M059J (cell line): ENCODE results near the gene PRKRA. TPM values are rescaled to one million over a fixed set of nuclear protein-coding genes. Genes with fewer than 3 reads are reported as not detected.
"Not testable (repeated sequence)": the region's sequence is repeated elsewhere in the genome, so short reads cannot be mapped to it uniquely, and the experiment has no call there.

Source experiments
- DNase-seq: peaks from one replicate; pipeline ENCODE4 v3.0.0-alpha.2; 2012; ENCODE audit warnings: low read depth
- total RNA-seq: library from RNA; depleted of rRNA; stranded (reverse); fragments of >200 nt; shearing (Covaris generic); gene quantifications from 2 replicates; pipeline ENCODE4 v1.2.3, GENCODE V29; 2014

Gene PRKRA
- total RNA-seq, 1 experiment from 2014 or later = 53.7 TPM

DNA sequence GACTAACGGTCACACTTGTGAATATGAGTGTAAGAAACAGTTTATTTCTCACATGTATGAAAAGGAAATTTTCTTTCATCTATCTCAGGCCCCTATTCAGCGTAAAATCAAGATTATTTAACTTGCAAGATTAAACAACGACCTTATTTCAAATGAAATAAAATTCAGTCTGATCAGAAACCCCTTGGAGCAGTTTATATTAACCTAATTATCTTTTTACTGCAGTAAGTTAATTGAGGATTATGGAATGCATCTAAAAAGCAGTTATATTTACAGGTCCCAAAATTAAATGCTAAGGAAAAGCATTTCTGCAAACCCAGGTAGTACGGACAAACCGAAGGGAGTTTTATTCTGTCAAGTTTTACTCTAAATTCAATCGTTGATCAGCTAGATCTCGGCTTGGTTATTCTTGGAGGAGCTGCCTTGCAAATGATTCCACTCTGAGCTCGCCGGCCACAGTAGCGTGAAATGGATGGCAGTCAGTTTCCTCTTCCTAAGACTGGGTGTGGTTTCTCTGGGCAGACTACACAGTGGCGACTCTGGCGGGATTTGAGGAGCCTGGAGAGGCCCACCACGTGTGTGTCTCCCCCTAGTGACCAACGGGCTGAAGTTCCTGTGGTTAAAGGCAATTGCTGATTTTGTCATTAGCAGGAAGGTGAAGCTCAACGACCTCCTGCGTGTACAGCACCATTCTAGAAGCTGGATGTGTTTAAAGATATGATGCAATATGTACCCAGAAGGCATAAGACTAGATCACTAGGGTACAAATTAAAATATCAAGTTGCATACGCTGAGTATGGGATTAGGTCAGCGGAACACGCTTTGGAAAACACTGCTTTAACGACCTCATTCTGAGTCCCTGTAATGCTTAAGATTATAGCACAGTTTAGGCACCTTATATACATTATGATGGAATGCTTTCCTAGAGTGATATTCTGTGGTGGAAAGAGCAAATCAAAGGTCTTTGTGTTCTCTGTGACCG lies 36.4 kb downstream of the PRKRA start:
- peak; percentile 94 for DNase-seq

DNA sequence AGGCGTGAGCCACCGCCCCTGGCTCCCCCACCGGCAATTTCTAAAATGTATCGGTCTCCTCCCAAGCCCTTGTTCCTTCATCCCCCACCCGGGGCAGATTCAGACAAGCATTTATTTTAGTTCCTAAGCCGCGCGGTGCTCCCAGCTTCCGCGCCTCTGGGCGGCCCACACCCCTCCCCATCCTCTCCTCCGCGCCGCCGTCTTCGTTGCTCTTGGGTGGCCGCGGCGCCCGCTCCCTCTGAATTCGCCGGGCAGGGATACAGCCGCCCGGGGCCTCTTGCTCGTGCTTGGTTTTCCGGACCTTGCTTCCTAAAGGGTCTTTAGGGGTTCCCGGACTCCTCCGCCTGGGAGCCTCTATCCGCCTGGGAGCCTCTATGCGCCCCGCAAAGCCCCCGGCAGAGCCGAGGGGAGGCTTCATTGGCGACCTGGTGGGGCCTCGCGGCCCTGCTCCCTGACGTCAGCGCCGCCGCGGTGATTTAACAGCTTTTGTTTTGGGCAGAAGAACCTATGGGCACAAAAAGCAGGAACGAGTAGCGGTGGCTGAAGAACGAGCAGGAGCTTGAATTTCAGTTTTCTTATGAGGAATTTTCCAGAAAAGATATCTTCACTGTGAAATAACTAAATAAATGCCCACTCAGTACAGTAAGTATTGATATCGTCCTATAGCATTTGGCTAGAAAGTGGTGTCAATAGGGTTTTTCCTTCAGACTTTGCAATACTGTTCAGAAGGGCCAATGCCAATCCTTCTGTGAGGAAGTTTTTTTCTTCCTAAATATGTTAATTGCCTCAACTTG lies 37.3 kb downstream of the PRKRA start:
- peak; percentile 79 for DNase-seq

DNA sequence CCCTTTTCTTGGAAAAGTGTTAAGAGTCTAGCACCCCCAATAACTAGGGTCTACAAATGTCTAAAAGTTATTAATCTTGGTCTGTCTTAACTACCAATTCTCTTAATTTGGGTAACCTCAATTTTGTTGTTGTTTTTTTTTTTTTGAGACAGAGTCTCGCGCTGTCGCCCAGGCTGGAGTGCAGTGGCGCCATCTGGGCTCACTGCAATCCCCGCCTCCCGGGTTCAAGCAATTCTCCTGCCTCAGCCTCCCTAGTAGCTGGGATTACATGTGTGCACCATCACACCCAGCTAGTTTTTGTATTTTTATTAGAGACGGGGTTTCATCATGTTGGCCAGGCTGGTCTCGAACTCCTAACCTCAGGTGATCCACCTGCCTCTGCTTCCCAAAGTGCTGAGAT lies 38.5 kb downstream of the PRKRA start:
- DNase-seq = not testable (repeated sequence)

DNA sequence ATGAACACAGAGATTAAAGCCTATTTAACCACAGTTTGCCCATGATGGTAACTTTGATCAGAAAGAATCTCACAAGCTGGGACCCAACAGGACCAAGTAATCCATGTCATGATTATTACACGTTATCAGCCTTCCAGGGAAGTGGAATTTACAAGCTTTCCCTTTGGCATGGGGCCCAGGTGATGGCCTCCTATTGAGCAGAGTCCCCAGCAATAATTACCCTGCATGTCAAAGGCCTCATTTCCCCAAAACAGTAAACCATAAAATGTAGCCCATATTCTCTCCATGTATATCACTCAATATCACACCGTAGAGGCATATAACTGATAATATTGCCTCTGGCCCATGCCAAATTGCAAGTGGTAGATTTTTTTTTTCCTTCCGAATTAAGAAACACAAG lies 38.9 kb downstream of the PRKRA start:
- DNase-seq = peak; percentile 39

DNA sequence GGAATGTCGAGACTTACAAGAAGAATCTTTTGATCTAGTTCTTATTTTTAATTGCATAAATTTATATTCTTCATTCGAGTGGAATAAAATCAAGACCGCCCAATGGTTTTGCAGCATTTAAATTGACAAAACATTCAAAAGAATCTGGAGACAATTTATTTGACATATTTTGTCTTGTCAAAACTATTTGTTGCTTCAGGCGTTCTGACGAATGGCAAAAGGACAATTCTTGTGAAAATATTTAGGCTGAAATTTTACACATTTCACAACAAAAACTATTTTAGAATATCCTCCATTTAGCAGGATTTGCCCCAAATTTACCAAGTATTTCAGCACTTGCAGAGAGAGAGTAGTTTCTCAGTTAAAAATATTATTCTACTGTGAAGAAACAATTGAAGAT lies 41.7 kb downstream of the PRKRA start:
- no peak for DNase-seq

DNA sequence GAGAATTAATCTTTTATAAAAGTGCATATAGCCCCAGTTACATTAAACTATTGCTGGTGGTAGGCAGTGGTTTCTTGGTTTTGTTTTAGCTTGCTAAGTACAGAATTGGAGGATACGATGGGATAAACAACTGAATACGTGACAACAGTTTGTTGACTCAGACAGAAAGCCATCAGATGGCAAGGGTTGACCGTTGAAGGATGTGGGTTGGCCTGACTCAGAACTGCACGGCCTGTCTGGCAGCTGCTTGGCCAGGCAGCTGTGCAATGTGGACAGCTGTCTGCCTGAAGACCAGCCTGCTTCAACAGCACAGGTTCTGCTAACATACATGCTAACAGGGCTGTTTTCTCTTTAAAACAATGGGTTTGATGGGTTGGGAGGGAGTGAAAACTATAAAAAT lies 46.6 kb downstream of the PRKRA start:
- peak; percentile 84 for DNase-seq

DNA sequence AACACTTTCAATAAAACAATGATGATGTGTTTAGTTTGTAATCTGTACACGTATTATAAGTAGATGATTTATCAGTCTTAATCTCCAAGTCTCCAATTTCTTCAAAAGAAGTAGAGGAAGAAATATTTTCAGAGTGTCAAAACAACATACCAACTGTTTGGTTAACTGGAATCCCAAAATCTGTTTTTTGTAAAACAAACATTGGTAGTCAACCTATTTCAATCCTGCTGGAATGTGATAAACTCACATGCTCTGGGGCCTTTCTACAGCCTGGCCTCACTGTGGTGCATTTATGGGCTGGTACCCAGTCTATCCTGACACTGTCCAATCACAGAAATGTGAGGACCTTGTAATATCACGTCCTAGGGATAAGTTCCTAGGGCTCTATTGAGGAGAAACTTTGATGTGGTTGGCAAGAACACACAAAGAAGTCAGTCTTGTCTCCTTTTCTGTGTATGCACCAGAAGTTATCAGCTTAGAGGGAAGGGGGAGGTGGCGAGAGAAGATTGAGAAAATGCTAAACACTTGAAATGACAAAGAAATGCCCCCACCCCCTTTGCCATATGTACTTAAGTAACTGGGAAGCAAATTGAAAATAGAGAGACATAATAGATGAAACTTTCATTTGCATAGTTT lies 47.2 kb downstream of the PRKRA start:
- DNase-seq = no peak

DNA sequence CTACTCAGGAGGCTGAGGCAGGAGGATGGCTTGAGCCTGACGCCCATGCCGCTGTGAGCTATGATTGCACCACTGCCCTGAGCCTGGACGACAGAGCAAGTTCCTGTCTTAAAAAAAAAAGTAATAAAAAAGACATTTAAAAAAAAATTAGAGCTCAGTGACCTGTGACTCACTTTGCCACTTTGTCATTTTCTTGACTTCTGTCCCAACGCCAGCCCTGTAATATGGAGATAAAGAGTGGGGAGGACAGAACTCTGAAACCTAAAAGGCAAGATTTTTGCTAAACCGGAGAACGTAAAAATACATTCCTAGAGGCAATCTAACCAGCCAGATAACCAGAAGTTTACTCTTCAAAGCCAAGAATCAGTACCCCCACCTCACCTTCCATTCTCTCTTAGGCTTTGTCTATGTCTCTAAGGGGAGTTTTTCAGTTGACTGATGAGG lies 49.0 kb downstream of the PRKRA start:
- no peak for DNase-seq

DNA sequence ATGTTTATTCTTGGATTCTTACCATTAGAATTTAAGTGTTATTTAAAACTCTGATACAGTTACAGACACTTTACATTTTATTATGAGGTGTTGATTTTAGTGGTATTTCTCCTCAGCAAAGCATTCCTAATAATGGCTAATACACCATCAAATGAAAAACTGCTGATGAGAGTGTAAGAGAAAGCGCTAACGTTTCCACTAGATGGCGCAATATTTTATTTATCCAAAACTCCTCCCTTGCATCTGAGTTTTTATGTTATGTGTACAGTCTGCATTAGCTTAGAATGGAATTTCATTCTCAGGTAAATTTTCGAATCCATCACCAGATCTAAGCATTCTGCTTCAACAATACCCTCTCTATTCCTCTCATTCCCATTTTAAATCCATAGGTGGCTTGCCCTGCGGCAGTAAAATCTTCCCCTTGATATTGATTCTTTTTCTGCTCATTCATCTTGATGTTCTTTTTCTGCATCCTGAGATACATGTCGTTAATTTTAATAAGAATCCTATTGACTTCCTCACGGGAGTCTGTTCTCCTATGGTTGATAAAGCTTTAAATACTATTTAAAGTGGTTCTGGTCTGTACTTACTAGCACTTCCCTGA lies 53.9 kb downstream of the PRKRA start:
- DNase-seq = peak; percentile 44

DNA sequence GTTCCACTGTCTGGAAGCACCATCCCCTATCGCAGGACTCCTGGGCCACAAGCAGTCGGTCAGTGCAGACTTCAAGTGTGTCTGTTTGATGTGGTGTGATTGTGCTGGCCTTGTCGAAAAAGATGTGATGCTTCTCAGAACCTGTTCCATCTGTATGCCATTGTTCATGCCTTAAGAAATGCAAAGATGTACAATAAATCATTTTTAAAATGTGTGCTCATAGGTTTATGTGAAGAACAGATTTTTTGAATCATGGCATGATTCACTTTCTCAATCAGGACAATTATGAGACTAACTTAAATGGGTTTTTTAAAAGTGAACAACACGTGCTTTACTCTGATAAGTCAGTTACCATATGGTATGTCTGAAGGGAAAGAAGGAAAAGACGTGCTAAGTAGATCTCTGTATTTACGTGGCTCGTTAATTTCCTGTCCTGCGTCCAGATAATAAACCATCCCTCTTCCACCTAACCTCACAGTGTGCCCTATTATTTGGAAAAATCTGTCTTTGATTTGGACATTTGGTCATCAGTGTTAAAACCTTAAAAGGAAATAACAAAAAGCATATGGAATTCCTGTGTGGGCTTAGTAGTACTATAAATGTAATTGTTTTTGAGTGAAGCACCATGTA lies 54.9 kb downstream of the PRKRA start:
- DNase-seq = no peak

DNA sequence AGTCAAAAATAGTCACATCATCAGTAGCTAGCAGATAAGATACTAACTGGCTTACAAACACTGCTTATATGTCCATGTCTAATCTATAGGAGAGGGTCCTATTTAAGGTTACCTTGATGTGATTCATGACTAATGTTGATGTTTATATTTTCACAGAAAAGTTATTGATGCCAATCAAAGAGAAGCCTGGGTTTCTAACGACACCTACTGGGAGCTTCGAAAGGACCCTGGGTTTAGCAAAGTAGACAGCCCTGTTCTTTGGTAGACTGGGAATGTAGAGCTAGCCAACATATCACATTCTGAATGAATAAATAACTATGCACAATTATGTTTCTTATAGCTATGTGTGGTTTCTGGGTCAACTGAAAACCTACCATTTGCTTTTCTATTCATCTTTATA lies 55.7 kb downstream of the PRKRA start:
- DNase-seq = no peak

DNA sequence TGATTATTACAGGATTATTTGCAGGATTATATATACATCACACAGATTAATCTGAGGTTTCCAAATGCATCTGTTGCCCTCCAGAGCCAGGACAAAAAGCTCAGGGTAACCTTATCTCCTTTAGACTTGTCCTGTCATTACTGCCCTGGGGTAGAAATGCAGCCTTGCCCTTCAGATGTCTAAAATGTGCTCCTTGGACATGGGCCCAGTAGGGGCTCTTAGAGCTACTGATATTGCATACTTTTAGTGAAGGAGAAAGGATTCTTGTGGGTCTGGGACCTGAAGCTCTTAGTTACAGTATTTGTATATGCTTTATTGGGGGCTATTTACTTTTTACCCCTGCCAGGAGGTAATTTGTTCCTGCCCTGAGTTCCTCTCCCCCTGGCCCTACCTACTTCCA lies 56.1 kb downstream of the PRKRA start:
- DNase-seq = no peak

DNA sequence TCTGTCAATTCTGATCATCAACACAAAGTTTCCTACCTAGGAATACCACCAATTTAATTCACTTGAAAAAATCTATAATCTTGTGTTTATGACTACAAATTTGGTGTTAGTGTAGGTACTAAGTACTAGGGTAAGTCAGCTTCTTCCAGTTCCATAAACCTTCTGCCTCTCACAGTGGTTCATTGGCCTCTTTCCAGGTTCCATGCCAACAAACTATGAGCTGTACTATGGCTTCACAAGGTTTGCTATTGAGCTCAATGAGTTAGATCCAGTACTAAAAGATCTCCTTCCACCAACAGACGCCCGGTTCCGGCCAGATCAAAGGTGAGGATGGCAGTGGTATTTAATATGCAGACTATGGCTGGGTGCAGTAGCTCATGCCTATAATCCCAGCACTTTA lies 58.8 kb downstream of the PRKRA start:
- DNase-seq = peak; percentile 61

DNA sequence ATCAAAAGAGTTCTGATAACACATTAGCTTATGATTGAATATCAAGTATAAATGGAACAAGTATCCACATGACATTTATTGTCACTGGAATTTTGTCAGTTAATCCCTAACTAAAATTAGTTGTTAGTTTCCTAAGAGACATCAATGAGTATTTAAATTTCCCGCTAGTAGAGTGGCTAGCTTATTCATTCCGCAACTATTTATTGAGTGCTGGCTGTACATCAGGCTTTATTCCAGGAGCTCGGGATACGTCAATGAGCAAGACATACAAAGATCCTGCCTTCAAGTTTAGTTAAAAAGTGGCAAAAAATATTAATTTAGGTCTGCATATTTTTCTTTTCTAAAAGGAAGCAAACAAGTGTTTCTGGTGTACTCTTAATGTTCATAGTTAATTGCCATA lies 59.3 kb downstream of the PRKRA start:
- no peak for DNase-seq

DNA sequence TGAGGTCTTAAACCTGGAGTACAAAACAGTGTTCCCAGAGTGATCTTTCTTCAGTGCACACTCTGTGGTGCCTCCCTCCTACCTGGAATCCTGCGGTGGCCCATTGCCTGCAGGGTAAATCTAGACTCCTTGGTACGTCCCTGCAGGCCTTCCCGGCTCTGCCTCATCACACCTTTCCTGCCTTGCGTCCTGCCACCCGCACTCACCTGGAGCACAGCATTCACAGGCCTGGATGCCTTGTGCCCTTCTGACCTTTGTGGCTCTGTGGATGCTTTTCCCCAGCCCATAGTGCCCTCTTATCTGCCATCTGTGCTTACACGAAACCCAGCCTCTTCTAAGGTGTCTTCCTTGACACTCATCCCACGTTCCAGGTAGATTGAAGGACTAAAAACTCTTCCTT lies 62.7 kb downstream of the PRKRA start:
- no peak for DNase-seq

DNA sequence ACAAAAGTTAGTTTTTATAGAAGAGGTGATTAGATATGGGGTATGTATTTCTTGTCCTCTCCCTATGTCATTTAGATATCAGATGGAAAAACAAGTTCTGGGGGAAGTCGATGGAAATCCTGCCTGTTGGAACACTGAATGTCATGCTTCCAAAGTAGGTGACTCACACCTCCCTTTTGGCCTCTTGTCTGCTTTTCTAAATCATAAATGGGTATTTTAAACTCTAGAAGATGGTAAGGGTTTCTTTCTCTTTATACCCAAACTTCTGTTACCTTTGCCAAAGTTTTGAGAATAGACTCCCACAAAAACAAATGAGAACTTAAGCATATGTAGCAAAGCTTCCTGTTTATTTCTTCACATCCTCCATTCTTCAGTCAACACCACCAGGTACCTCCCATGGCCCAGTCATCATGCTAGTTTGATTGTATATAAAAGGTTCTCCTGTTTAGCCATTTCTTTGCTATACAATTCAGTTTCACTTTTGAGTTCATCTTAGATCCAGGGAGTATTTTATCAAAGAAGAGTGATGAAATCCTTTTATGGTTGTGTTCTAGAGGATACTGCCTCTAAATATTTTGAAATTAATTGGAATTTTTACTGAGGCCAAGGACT lies 63.9 kb downstream of the PRKRA start:
- DNase-seq = no peak

DNA sequence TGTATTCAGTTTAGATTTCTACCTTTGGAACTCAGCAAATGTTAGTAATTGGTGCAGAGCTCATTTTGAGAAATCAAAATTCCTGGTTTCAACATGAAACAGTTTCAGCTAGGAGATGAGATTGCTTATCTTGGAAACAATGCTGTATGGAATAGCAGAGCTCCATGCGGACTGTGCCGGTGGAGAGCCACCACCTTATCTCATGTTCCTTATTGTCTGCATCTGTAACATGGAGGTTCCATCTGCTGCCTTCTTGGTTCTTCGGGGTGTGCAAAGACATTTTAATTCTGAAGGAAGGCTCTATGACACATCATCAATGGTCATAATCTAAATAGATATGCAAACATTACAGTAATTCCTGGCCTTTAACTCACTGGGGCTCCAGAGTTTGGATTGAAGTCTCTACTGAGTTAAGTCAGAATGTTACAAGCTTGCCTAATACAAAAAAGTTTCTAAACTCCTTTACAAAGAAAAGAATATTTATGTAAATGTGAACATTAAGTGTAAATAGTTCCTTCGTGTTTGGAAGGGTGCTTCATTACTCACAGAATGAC lies 65.3 kb downstream of the PRKRA start:
- no peak for DNase-seq

DNA sequence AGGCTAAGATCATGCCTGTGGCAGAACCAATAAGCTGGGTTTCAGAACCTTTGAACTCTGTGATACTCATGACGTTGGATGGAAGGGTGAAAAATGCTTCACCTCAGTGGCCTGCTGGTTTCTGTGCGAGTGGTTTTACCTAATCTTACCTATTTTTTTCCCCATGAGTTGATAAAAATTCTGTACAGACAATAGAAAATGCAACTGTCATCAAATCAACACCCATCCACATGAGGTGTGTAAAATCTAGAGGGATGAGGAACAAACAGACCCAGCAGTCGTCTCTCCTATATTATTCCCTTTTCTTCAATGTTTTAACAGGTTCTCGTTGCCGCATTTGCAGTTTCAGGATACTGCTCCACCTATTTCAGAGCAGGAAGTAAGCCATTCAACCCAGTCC lies 67.3 kb downstream of the PRKRA start:
- DNase-seq = no peak
